ENCODE data around the gene SAMD4A. TPM values are rescaled to one million over a fixed set of nuclear protein-coding genes. Genes with fewer than 3 reads are reported as not detected.

SAMD4A gene
- total RNA-seq, 1 experiment from 2014 or later, result 26.5 TPM

DNA sequence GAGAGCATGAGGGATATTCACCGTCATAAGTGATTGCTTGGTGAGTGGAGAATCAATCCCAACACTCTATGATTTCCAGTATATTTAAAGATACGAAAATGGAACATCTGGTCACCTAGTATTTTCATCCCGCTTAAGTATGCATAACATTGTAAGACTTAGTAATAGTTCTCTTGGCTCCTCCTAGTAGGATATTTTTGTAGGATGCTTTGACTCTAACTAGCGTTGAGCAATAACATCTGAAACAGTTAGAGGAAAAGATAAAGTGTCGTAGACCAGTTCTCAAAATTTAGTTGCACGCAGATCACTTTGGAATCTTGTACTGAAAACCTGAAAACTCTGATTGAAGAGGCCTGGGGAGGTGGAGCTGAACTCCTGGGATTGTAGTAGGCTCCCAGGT is 7.6 kb downstream of the SAMD4A start:
- Histone ChIP-seq H3K4me3 (ENCODE audit: low read depth, low read length, poor library complexity, severe bottlenecking) (no peak overlapping the region), H3K36me3 (ENCODE audit: insufficient read depth, low read length, poor library complexity, severe bottlenecking) (peaks cover 3% of the 10 kb centered on the region), H3K4me1 (ENCODE audit: insufficient read depth, low read length, poor library complexity, severe bottlenecking) (peaks cover 14% of the 10 kb centered on the region), H3K27me3 (replicated peaks; ENCODE audit: insufficient read depth, low read depth, low read length, poor library complexity) (no peaks in the 10 kb centered on the region), H3K27ac (ENCODE audit: low read depth, low read length, poor library complexity, severe bottlenecking) (no peak overlapping the region), H3K9me3 (ENCODE audit: low read depth, low read length, poor library complexity, severe bottlenecking) (peaks cover 11% of the 10 kb centered on the region)
- CTCF ChIA-PET, result interaction anchor here (1.0 kb wide), 1 partner anchor 198 kb away, joined by 3 read pairs; no protein-coding TSS in a partner anchor
- POLR2A ChIA-PET (ENCODE audit: low non-redundant PET), result no interaction called here
- no peak for TF ChIP-seq EZH2 (IDR thresholded peaks at IDR 0.05; ENCODE audit: borderline replicate concordance, low read depth, low read length, poor library complexity, severe bottlenecking)
- TF ChIP-seq, protein P1, sequence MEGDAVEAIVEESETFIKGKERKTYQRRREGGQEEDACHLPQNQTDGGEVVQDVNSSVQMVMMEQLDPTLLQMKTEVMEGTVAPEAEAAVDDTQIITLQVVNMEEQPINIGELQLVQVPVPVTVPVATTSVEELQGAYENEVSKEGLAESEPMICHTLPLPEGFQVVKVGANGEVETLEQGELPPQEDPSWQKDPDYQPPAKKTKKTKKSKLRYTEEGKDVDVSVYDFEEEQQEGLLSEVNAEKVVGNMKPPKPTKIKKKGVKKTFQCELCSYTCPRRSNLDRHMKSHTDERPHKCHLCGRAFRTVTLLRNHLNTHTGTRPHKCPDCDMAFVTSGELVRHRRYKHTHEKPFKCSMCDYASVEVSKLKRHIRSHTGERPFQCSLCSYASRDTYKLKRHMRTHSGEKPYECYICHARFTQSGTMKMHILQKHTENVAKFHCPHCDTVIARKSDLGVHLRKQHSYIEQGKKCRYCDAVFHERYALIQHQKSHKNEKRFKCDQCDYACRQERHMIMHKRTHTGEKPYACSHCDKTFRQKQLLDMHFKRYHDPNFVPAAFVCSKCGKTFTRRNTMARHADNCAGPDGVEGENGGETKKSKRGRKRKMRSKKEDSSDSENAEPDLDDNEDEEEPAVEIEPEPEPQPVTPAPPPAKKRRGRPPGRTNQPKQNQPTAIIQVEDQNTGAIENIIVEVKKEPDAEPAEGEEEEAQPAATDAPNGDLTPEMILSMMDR (conservative IDR thresholded peaks at IDR 0.05; ENCODE audit: low read depth, low read length), result no peak
- DNase-seq (ENCODE audit: low spot score), result no peak
- no TSS peak for BruUV-seq (replicated peaks)
- intact Hi-C loops (cut with micrococcal nuclease; ENCODE audit: unreplicated experiment), result no loop called here

DNA sequence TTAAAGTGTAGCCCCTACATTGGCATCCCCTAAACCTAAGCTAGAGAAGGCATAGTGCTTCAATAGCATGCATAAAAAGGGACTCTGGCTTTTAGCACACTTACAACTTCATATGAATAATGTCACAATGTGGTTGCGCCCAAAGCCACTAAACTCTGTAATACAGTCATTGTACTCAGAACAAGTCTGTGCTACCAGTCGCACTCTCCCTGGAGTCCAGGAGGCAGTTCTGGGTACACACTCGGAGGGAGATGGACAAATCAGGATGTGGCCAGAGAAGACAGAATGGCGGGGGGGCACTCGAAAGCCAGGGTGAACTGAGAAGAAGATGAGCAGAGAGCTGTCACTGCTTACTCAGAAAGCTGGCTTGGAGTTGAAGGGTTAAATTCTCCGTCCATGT is 10.6 kb downstream of the SAMD4A start:
- TF ChIP-seq EZH2 (IDR thresholded peaks at IDR 0.05; ENCODE audit: borderline replicate concordance, low read depth, low read length, poor library complexity, severe bottlenecking), result no peak
- TF ChIP-seq, protein P1 (conservative IDR thresholded peaks at IDR 0.05; ENCODE audit: low read depth, low read length), result no peak
- no TSS peak for BruUV-seq (replicated peaks)
- no peak overlapping the region for H3K4me3 ChIP-seq (ENCODE audit: low read depth, low read length, poor library complexity, severe bottlenecking)
- ChIA-PET POLR2A (ENCODE audit: low non-redundant PET) (no interaction called here), CTCF (no interaction called here)
- H3K4me1 ChIP-seq (ENCODE audit: insufficient read depth, low read length, poor library complexity, severe bottlenecking), result no peaks in the 10 kb centered on the region
- intact Hi-C loops (cut with micrococcal nuclease; ENCODE audit: unreplicated experiment), result no loop called here
- peaks cover 1% of the 10 kb centered on the region for H3K36me3 ChIP-seq (ENCODE audit: insufficient read depth, low read length, poor library complexity, severe bottlenecking)
- no peak overlapping the region for H3K27ac ChIP-seq (ENCODE audit: low read depth, low read length, poor library complexity, severe bottlenecking)
- peaks cover 3% of the 10 kb centered on the region for H3K9me3 ChIP-seq (ENCODE audit: low read depth, low read length, poor library complexity, severe bottlenecking)
- H3K27me3 ChIP-seq (replicated peaks; ENCODE audit: insufficient read depth, low read depth, low read length, poor library complexity), result no peaks in the 10 kb centered on the region
- DNase-seq (ENCODE audit: low spot score), result no peak

DNA sequence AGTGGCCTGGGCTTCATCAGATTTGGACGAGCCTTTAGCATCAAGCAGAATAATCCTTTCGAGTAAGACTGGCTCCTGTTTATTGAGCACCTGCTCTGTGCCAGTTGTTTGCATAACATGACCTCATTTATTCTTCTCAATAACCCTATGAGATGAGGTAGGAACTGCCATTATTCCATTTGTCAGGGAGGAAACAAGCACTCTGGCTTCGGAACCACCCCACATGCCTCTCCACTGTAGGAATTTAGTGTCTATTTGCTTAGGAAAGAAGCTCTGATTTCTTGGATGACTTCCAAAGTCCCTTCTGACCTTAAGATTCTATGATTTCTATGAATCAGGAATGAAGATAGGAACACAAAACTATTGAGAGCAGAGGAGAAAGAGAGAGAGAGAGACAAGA is 11.0 kb downstream of the SAMD4A start:
- no TSS peak for BruUV-seq (replicated peaks)
- no peak overlapping the region for H3K4me3 ChIP-seq (ENCODE audit: low read depth, low read length, poor library complexity, severe bottlenecking)
- no peaks in the 10 kb centered on the region for H3K4me1 ChIP-seq (ENCODE audit: insufficient read depth, low read length, poor library complexity, severe bottlenecking)
- H3K9me3 ChIP-seq (ENCODE audit: low read depth, low read length, poor library complexity, severe bottlenecking), result no peaks in the 10 kb centered on the region
- ChIA-PET POLR2A (ENCODE audit: low non-redundant PET) (no interaction called here), CTCF (no interaction called here)
- H3K27ac ChIP-seq (ENCODE audit: low read depth, low read length, poor library complexity, severe bottlenecking), result no peak overlapping the region
- intact Hi-C loops (cut with micrococcal nuclease; ENCODE audit: unreplicated experiment), result no loop called here
- H3K36me3 ChIP-seq (ENCODE audit: insufficient read depth, low read length, poor library complexity, severe bottlenecking), result no peaks in the 10 kb centered on the region
- TF ChIP-seq EZH2 (IDR thresholded peaks at IDR 0.05; ENCODE audit: borderline replicate concordance, low read depth, low read length, poor library complexity, severe bottlenecking), result no peak
- TF ChIP-seq, protein P1 (conservative IDR thresholded peaks at IDR 0.05; ENCODE audit: low read depth, low read length), result no peak
- no peaks in the 10 kb centered on the region for H3K27me3 ChIP-seq (replicated peaks; ENCODE audit: insufficient read depth, low read depth, low read length, poor library complexity)
- DNase-seq (ENCODE audit: low spot score), result peak; percentile 22
